T-helper 17 cell (primary cell): ENCODE results near the gene KIF1A. TPM values are rescaled to one million over a fixed set of nuclear protein-coding genes. Genes with fewer than 3 reads are reported as not detected.

Source experiments
- ATAC-seq: fragments of 150-1000 bp; cut with Tn5 transposase; 2 replicates; pipeline ENCODE4 v1.10.0; 2021; ENCODE audit warnings: mild to moderate bottlenecking, moderate library complexity
- DNase-seq, 3 donors: peaks; one replicate each; pipeline versions ENCODE4 v3.0.0 to v3.0.0-alpha.2; 2020 to 2021
- H3K9me3 ChIP-seq: one replicate; pipeline ENCODE4 v1.7.0; 2013; ENCODE audit warnings: low read length, mild to moderate bottlenecking; ENCODE audit not compliant: control insufficient read depth, poor library complexity, severe bottlenecking
- H3K27ac Mint-ChIP-seq: one replicate; pipeline ENCODE4 v1.8.0; 2022; ENCODE audit warnings: mild to moderate bottlenecking, moderate library complexity, mixed read lengths
- H3K27me3 Mint-ChIP-seq: one replicate; pipeline ENCODE4 v1.8.0; 2022; ENCODE audit warnings: mixed read lengths
- H3K36me3 Mint-ChIP-seq: one replicate; pipeline ENCODE4 v1.8.0; 2022; ENCODE audit warnings: low read depth, mixed read lengths
- H3K4me1 Mint-ChIP-seq: one replicate; pipeline ENCODE4 v1.8.0; 2022; ENCODE audit warnings: mild to moderate bottlenecking, mixed read lengths
- H3K4me3 Mint-ChIP-seq: one replicate; pipeline ENCODE4 v1.8.0; 2022; ENCODE audit warnings: mild to moderate bottlenecking, moderate library complexity, mixed read lengths
- total RNA-seq, 4 donors: library from RNA in 2 of 4; stranded (reverse) in 2 of 4; gene quantifications; one replicate each; pipeline ENCODE4 v1.2.3 and lab custom pipeline; 2022 to 2026

KIF1A gene
- total RNA-seq, 2 donors from 2014 or later: 0.18 TPM; not detected in 1

GRCh38 chr2:240728361-240728760 lies 91.7 kb downstream of the KIF1A start:
- H3K9me3 ChIP-seq: no peaks in the 10 kb centered on the region
- no peak overlapping the region for H3K27ac Mint-ChIP-seq
- peaks cover 5% of the 10 kb centered on the region for H3K4me1 Mint-ChIP-seq
- ATAC-seq (no peak), DNase-seq (no peak)
- no peaks in the 10 kb centered on the region for H3K36me3 Mint-ChIP-seq
- no peak overlapping the region for H3K4me3 Mint-ChIP-seq
- H3K27me3 Mint-ChIP-seq: peaks cover 7% of the 10 kb centered on the region

DNA sequence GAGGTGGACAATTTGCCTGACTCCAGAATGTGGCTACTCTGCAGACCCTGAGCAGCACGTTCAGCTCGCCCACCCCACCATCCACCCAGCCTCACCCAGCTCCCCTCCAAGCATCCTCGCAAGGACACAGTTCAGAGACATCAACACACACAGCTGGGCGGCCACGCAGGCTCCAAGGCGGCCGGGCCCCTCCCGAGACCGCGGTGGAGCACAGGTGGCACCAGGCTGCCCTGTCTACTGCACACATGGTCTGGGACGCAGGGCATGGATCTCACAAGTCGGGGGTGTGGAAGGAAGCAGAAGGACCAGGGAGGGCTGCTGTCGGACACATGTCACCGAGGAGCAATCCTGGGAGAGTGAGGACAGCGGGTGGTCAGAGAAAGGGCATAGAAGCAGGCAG lies 92.1 kb downstream of the KIF1A start:
- H3K36me3 Mint-ChIP-seq: no peaks in the 10 kb centered on the region
- H3K27me3 Mint-ChIP-seq: peaks cover 7% of the 10 kb centered on the region
- H3K4me1 Mint-ChIP-seq: peaks cover 5% of the 10 kb centered on the region
- no peaks in the 10 kb centered on the region for H3K9me3 ChIP-seq
- no peak overlapping the region for H3K27ac Mint-ChIP-seq
- no peak overlapping the region for H3K4me3 Mint-ChIP-seq
- ATAC-seq (no peak), DNase-seq (no peak)

GRCh38 chr2:240727439-240727838 lies 92.6 kb downstream of the KIF1A start:
- H3K27ac Mint-ChIP-seq: no peak overlapping the region
- H3K9me3 ChIP-seq: no peaks in the 10 kb centered on the region
- DNase-seq (no peak), ATAC-seq (no peak)
- no peak overlapping the region for H3K4me3 Mint-ChIP-seq
- no peaks in the 10 kb centered on the region for H3K36me3 Mint-ChIP-seq
- H3K27me3 Mint-ChIP-seq: peaks cover 7% of the 10 kb centered on the region
- peaks cover 5% of the 10 kb centered on the region for H3K4me1 Mint-ChIP-seq

- Mint-ChIP-seq H3K27ac (no peak overlapping the region), H3K4me3 (no peak overlapping the region), H3K27me3 (peaks cover 7% of the 10 kb centered on the region), H3K36me3 (no peaks in the 10 kb centered on the region), H3K4me1 (peaks cover 5% of the 10 kb centered on the region)
- DNase-seq: no peak
- H3K9me3 ChIP-seq: no peaks in the 10 kb centered on the region
- ATAC-seq: no peak
Measured at GRCh38 chr2:240726876-240727275, 93.1 kb downstream of the KIF1A start.

- no peak for ATAC-seq
- peaks cover 3% of the 10 kb centered on the region for H3K4me1 Mint-ChIP-seq
Measured at GRCh38 chr2:240725671-240726070, 94.3 kb downstream of the KIF1A start.

GRCh38 chr2:240725266-240725665 lies 94.8 kb downstream of the KIF1A start:
- DNase-seq (no peak), ATAC-seq (no peak)
- no peaks in the 10 kb centered on the region for H3K9me3 ChIP-seq
- H3K27ac Mint-ChIP-seq: no peak overlapping the region
- peaks cover 3% of the 10 kb centered on the region for H3K4me1 Mint-ChIP-seq
- H3K36me3 Mint-ChIP-seq: no peaks in the 10 kb centered on the region
- H3K27me3 Mint-ChIP-seq: peaks cover 11% of the 10 kb centered on the region
- no peak overlapping the region for H3K4me3 Mint-ChIP-seq

More at GRCh38 chr2:240725671-240726070, 94.3 kb downstream of the KIF1A start:
- Mint-ChIP-seq H3K36me3 (no peaks in the 10 kb centered on the region), H3K4me3 (no peak overlapping the region), H3K27me3 (peaks cover 7% of the 10 kb centered on the region), H3K27ac (no peak overlapping the region)
- no peaks in the 10 kb centered on the region for H3K9me3 ChIP-seq
- DNase-seq: no peak

DNA sequence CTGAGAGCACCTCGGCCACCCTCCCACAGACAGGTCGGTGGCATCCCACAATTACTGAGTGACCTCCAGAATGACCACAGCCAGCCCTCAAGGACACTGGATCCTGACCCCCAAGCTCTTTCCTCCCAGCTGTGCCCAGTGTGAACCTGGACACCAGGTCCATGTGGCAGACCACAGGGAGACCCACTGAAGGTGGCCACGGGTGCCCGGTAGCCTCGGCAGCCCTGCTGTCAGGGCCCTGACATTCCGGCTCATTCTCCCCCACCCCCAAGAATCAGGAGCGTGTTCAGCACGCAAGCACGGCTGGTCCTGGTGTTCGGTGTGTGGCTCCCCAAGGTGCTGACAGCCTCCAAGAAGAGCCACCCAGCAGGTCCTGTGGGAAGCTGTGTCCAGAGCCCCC lies 95.6 kb downstream of the KIF1A start:
- peaks cover 3% of the 10 kb centered on the region for H3K4me1 Mint-ChIP-seq
- H3K4me3 Mint-ChIP-seq: no peak overlapping the region
- DNase-seq (no peak), ATAC-seq (no peak)
- H3K27ac Mint-ChIP-seq: no peak overlapping the region
- no peaks in the 10 kb centered on the region for H3K9me3 ChIP-seq
- no peaks in the 10 kb centered on the region for H3K36me3 Mint-ChIP-seq
- H3K27me3 Mint-ChIP-seq: peaks cover 14% of the 10 kb centered on the region

DNA sequence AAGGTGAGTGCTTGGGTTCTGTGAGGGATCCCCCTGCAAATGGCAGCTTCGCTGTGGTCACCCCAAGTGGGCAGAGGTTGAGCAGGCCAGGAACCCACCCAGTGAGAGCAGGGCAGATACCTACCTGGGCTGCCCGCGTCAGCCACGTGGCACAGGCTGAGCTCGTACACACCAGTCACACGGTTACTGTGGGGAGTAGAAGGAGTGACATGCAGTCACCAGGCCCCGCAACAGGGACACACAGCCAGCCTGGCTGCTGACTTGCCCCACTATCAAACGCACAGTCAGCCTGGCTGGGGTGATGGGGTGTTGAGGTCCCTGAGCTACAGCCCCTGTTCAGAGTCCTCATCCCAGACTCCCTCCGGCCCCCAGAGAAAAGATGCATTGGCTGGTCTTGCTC lies 96.2 kb downstream of the KIF1A start:
- ATAC-seq (no peak), DNase-seq (no peak)
- Mint-ChIP-seq H3K36me3 (no peaks in the 10 kb centered on the region), H3K4me1 (peaks cover 3% of the 10 kb centered on the region), H3K27me3 (peaks cover 8% of the 10 kb centered on the region), H3K4me3 (no peak overlapping the region), H3K27ac (no peak overlapping the region)
- H3K9me3 ChIP-seq: no peaks in the 10 kb centered on the region

DNA sequence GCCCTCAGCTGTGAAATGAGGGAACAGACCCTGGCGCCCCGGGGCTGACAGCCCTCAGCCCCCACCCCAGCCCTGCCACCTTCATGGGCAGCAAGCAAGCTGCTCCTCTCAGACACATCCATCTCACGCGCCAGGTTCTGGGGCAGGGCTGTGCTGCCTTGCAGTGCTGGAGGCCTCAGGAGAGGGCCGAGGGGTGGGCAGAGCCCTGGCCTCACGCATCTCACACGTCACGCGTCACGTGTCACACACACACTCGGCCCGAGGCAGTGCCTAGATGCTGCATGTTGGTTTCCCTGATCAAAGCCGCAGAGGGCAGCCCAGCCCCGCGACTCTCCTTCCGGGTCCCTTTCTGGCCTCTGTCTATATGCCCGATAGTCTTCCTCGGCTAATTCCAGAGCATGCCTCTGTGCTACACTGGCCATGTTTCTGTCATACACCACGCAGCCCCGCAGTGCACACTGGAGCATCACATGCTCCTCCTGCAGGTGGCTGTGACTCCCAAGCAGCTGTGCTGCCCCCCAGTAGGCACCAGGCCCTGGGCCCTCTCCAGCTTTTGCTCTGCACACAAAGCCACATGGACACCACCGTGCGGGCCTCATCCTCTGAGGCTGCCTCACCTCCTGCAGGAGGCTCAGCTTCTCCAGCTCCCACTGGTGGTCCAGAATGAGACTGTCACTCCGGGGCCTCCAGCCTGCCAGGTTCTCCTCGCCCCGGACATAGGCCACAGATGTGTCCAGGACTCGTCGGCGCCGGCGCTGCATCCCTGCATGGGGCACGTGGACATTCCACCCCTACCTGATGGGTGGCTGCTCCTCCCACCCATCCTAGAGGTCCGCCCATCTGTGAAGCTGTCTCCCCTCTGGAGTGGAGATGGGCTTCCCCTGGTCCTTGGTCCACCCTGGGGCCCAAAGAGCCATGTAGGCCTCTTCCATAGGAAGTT lies 97.0 kb downstream of the KIF1A start:
- Mint-ChIP-seq H3K4me3 (no peak overlapping the region), H3K36me3 (no peaks in the 10 kb centered on the region), H3K27ac (no peak overlapping the region), H3K4me1 (peaks cover 3% of the 10 kb centered on the region), H3K27me3 (peaks cover 7% of the 10 kb centered on the region)
- DNase-seq: no peak
- ATAC-seq: no peak
- no peaks in the 10 kb centered on the region for H3K9me3 ChIP-seq

DNA sequence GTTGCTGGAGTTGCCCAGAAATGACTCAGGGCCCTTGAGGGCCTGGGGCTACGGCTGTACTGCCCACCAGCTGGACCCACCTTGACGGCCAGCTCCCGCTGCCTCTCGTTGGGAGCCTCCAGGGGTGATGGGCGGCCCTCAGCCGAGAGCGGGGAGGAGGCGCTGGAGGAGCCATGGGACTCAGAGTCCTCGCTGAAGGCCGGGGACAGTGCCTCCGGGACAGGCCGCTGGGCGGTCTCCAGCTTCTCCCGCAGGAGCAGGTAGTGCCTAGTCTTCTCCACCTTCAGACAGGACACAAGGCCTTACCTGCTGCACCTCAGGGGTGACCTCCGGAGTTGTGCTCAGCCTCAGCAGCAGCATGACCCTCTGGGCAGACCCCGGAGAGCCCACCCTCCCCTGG lies 97.6 kb downstream of the KIF1A start:
- peaks cover 7% of the 10 kb centered on the region for H3K27me3 Mint-ChIP-seq
- H3K27ac Mint-ChIP-seq: no peak overlapping the region
- no peaks in the 10 kb centered on the region for H3K9me3 ChIP-seq
- no peak for DNase-seq
- H3K4me3 Mint-ChIP-seq: no peak overlapping the region
- H3K4me1 Mint-ChIP-seq: peaks cover 3% of the 10 kb centered on the region
- no peak for ATAC-seq
- H3K36me3 Mint-ChIP-seq: no peaks in the 10 kb centered on the region

DNA sequence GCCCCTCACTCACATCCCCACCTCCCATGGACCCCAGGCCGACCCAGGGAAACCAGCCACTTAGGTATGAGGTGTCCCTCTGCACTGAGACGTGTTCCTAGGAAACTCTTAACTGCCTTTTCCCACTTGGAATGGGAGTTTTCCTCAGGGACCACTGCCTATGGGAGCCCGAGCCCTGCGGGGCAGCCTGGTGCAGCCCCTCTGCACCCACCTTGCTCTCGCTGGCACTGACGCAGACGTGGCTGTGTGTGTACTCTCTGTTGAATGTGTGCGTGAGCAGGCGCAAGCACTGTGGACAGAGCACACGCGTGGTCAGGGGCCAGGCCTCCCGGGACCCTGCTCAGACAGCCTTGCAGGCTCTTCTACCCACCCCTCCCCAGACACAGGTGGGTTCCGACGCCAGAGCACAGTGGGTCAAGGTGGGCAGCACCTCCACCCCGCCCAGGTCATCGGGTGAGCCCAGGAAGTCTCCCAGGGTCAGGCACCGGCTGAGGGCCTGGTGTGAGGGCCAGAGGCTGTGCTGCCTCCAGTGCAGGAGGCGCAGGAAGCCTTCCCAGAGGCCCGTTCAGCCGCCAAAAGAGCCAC lies 98.3 kb downstream of the KIF1A start:
- H3K4me3 Mint-ChIP-seq: no peak overlapping the region
- H3K36me3 Mint-ChIP-seq: no peaks in the 10 kb centered on the region
- no peak for ATAC-seq
- H3K27ac Mint-ChIP-seq: no peak overlapping the region
- H3K27me3 Mint-ChIP-seq: peaks cover 7% of the 10 kb centered on the region
- H3K9me3 ChIP-seq: no peaks in the 10 kb centered on the region
- DNase-seq: no peak
- peaks cover 1% of the 10 kb centered on the region for H3K4me1 Mint-ChIP-seq

- Mint-ChIP-seq H3K27me3 (peaks cover 7% of the 10 kb centered on the region), H3K27ac (no peak overlapping the region), H3K4me3 (no peak overlapping the region), H3K36me3 (no peaks in the 10 kb centered on the region), H3K4me1 (no peaks in the 10 kb centered on the region)
- H3K9me3 ChIP-seq: no peaks in the 10 kb centered on the region
- DNase-seq: no peak
- ATAC-seq: no peak
Measured at GRCh38 chr2:240720686-240721595, 99.1 kb downstream of the KIF1A start.
